NCI-H2107 treated with DMSO at 0.1 percent for 48 hours (cell line): ENCODE results near the gene CCL2.
"Not testable (repeated sequence)": the region's sequence is repeated elsewhere in the genome, so short reads cannot be mapped to it uniquely, and the experiment has no call there.

Experiments
- DNase-seq: peaks from one replicate; lab custom pipeline; 2025; ENCODE audit not compliant: unreplicated experiment; lab: John Stamatoyannopoulos, UW

CCL2 gene

GRCh38 chr17:34254651-34255380 lies at the start of gene CCL2:
Gene CCL2 (plus strand): TSS chr17:34255285. CDS start chr17:34255350, 65 bp downstream.
- DNase-seq, result peak; percentile 12

- no peak for DNase-seq
Measured at GRCh38 chr17:34205401-34205800, 49.7 kb upstream of the CCL2 start.

GRCh38 chr17:34206569-34206968 lies 48.5 kb upstream of the CCL2 start:
- no peak for DNase-seq

GRCh38 chr17:34207572-34207971 lies 47.5 kb upstream of the CCL2 start:
- DNase-seq, result no peak

- DNase-seq, result no peak
Measured at GRCh38 chr17:34218748-34219147, 36.3 kb upstream of the CCL2 start.

- DNase-seq, result no peak
Measured at GRCh38 chr17:34219405-34219804, 35.7 kb upstream of the CCL2 start.

GRCh38 chr17:34220045-34220751 lies 34.9 kb upstream of the CCL2 start:
- DNase-seq, result no peak

GRCh38 chr17:34220752-34221395 lies 34.2 kb upstream of the CCL2 start:
- DNase-seq, result no peak

- DNase-seq, result no peak
Measured at GRCh38 chr17:34221411-34221810, 33.7 kb upstream of the CCL2 start.

GRCh38 chr17:34222722-34223497 lies 32.2 kb upstream of the CCL2 start:
- DNase-seq, result no peak

- no peak for DNase-seq
Measured at GRCh38 chr17:34225046-34225445, 30.0 kb upstream of the CCL2 start.

GRCh38 chr17:34226011-34226743 lies 28.9 kb upstream of the CCL2 start:
- DNase-seq, result no peak

GRCh38 chr17:34226744-34227034 lies 28.4 kb upstream of the CCL2 start:
- no peak for DNase-seq

GRCh38 chr17:34227293-34227692 lies 27.8 kb upstream of the CCL2 start:
- not testable (repeated sequence) for DNase-seq

- DNase-seq, result no peak
Measured at GRCh38 chr17:34227707-34228106, 27.4 kb upstream of the CCL2 start.

GRCh38 chr17:34228781-34229180 lies 26.3 kb upstream of the CCL2 start:
- no peak for DNase-seq

GRCh38 chr17:34230342-34230741 lies 24.7 kb upstream of the CCL2 start:
- DNase-seq, result no peak

GRCh38 chr17:34234616-34235015 lies 20.5 kb upstream of the CCL2 start:
- DNase-seq, result no peak

- no peak for DNase-seq
Measured at GRCh38 chr17:34235389-34236028, 19.6 kb upstream of the CCL2 start.

GRCh38 chr17:34236281-34236892 lies 18.7 kb upstream of the CCL2 start:
- DNase-seq, result no peak
